HG02970 (cell line): ENCODE measurements around the gene OR4F16.
"Not testable (repeated sequence)": the region's sequence is repeated elsewhere in the genome, so short reads cannot be mapped to it uniquely, and the experiment has no call there.

Experiments
- ATAC-seq: cut with Tn5 transposase; IDR thresholded peaks from one replicate; pipeline ENCODE4 v1.9.1; 2021; ENCODE audit warnings: mild to moderate bottlenecking, moderate library complexity, moderate number of reproducible peaks; ENCODE audit not compliant: unreplicated experiment, low FRiP score

OR4F16 gene

GRCh38 chr1:686554-686953, at the start of gene OR4F16:
TSS of gene OR4F16 (minus strand) at chr1:686654. CDS start at chr1:686654, 0 bp downstream.
- not testable (repeated sequence) for ATAC-seq

GRCh38 chr1:733649-734048, 47.2 kb upstream of the OR4F16 start:
- ATAC-seq: not testable (repeated sequence)

- not testable (repeated sequence) for ATAC-seq
Measured at GRCh38 chr1:727040-727439, 40.6 kb upstream of the OR4F16 start.
